Measurements from ENCODE around the gene LMO7. TPM values are rescaled to one million over a fixed set of nuclear protein-coding genes. Genes with fewer than 3 reads are reported as not detected.

The LMO7 gene
- total and polyA plus RNA-seq, 4 donors = 75.9 to 679 (median 214) TPM

DNA sequence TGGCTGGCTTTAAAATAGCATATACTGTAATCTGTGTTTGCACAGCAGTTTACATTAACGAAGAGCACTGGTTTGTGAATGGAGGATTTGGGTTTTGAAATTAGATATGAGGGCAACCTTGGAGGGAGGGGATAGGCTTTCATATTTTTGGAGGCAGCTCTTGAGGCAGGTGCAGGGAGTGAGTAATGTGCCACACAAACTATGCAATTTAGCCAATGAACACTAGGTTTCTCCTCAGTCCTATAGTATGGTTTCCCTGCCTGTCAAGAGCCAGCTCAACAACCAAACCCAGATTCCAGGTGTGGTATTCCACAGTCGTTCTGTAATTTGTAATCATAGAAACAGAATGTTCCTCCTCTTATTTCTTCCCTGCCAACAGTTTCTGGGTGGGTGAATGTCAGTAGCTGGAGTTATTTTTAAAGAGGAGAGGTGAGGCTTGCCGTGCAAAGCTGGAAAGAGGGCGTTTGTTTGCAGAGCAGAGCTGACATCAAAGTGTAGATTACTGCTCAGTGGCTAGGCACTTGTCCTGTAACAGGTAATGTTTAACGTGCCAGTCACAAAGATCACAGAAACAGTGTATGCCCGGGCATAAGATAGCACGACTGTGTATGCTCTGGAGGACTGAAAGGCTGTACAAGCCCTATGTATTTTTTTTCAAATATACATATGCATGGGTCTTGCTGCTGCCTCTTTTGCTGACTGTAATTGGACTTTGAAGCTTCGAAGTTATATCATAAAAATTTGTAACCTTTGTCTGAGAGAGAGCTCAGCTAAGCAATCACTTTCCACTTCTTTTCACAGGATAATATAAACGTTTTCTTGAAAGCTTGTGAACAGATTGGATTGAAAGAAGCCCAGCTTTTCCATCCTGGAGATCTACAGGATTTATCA lies 124.2 kb downstream of the LMO7 start:
- WGBS, 2 donors = 29 to 36% methylated on average over 9 of the region's 9 CpGs
- H3K4me3 ChIP-seq = no peak overlapping the region
- H3K4me1 ChIP-seq (ENCODE audit: control insufficient read depth in 5 of 5, insufficient read depth in 5 of 5, low read length in 5 of 5) = peaks cover 0 to 32% (median 2%) of the 10 kb centered on the region in 5 donors
- H3K27me3 ChIP-seq (ENCODE audit: control insufficient read depth in 3 of 3, insufficient read depth in 3 of 3, low read length in 2 of 3) = no peaks in the 10 kb centered on the region
- H3K36me3 ChIP-seq (ENCODE audit: control insufficient read depth in 4 of 4, insufficient read depth in 4 of 4, low read length in 4 of 4) = no peaks in the 10 kb centered on the region
- TF ChIP-seq, protein P1, sequence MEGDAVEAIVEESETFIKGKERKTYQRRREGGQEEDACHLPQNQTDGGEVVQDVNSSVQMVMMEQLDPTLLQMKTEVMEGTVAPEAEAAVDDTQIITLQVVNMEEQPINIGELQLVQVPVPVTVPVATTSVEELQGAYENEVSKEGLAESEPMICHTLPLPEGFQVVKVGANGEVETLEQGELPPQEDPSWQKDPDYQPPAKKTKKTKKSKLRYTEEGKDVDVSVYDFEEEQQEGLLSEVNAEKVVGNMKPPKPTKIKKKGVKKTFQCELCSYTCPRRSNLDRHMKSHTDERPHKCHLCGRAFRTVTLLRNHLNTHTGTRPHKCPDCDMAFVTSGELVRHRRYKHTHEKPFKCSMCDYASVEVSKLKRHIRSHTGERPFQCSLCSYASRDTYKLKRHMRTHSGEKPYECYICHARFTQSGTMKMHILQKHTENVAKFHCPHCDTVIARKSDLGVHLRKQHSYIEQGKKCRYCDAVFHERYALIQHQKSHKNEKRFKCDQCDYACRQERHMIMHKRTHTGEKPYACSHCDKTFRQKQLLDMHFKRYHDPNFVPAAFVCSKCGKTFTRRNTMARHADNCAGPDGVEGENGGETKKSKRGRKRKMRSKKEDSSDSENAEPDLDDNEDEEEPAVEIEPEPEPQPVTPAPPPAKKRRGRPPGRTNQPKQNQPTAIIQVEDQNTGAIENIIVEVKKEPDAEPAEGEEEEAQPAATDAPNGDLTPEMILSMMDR (IDR thresholded peaks at IDR 0.05; ENCODE audit: control extremely low read depth, extremely low read depth) = no peak
- peak overlapping the region; percentile 58 to 76 for H3K9ac ChIP-seq (ENCODE audit: insufficient read depth in 1 of 2, low read length in 2 of 2)
- ATAC-seq (ENCODE audit: insufficient read depth, low FRiP score) (peak; percentile 76), DNase-seq (peak; percentile 68 to 87 (median 74))
- peak overlapping the region in 1 of 2 donors; percentile 66 for H3K27ac ChIP-seq (ENCODE audit: low read depth in 1 of 2, low read length in 1 of 2)
- H3K9me3 ChIP-seq (ENCODE audit: control insufficient read depth in 4 of 4, insufficient read depth in 3 of 4, low read length in 3 of 4) = no peaks in the 10 kb centered on the region

DNA sequence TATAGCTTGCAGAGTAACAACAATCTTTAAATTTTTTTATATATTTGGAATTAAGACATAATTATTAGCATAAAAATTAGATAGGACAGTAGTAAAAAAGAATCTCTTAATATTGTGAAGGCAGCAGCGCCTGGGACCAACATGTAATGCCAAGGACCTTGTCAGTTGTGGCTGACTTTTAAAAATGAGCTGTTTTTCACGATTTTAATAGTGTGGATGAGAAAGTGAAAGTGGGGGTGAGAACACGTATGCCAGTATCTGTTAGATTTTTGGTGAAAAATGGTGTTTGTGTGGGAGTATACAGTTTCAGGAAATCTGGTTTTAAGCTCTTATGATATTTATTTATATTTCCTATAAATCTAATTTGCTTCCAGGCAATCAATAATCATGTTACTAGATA lies 125.2 kb downstream of the LMO7 start:
- Histone ChIP-seq H3K27me3 (ENCODE audit: control insufficient read depth in 3 of 3, insufficient read depth in 3 of 3, low read length in 2 of 3) (no peaks in the 10 kb centered on the region), H3K4me1 (ENCODE audit: control insufficient read depth in 5 of 5, insufficient read depth in 5 of 5, low read length in 5 of 5) (peaks cover 0 to 34% (median 6%) of the 10 kb centered on the region in 5 donors), H3K27ac (ENCODE audit: low read depth in 1 of 2, low read length in 1 of 2) (peak overlapping the region; percentile 12 to 82), H3K9me3 (ENCODE audit: control insufficient read depth in 4 of 4, insufficient read depth in 3 of 4, low read length in 3 of 4) (no peaks in the 10 kb centered on the region), H3K9ac (ENCODE audit: insufficient read depth in 1 of 2, low read length in 2 of 2) (peak overlapping the region; percentile 58 to 76), H3K4me3 (no peak overlapping the region), H3K36me3 (ENCODE audit: control insufficient read depth in 4 of 4, insufficient read depth in 4 of 4, low read length in 4 of 4) (no peaks in the 10 kb centered on the region)
- no peak for ATAC-seq (ENCODE audit: insufficient read depth, low FRiP score)
- no peak for DNase-seq
- TF ChIP-seq, protein P1 (IDR thresholded peaks at IDR 0.05; ENCODE audit: control extremely low read depth, extremely low read depth) = no peak
- 18 to 20% methylated on average over 3 of the region's 3 CpGs for WGBS, 2 donors

DNA sequence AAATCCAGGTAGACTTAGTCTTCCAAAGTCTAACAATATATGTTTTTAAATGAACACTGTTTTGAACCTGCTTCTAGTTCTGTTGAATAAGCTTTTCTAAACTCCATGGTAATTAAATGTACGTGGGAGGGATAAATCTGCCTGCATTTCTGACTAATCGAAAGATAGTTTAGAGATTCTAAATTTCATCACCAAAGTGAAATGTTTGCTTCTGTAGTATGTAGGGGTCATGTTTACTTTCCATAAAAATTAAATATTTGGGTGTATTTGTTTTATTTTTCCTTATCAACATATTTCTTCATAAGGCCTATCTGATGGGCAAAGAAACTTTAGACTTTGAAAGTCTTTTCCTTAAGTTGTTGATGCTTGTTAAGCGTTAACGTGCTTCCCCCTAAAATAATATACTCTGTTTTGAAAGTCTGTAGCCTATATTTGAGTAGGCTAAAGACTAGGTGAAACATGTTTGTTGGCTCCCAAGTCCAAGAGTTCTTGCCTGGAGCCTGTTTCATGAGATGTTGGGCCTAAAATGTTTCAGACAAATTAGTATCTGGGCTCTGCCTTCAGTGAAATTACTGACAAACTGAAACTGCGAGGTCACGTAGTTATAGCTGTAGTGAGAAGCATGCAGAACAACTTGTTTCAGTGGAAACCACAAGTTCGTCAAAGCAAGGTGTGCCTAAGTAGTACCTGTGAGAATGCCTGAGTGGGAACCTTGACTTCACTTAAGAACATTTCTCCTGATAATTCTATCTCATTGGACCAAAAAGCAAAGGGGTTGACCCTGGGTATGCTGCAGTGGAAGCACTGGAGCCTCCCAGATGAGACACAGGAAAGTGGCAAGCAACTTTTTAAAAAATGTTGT lies 126.2 kb downstream of the LMO7 start:
- Histone ChIP-seq H3K9me3 (ENCODE audit: control insufficient read depth in 4 of 4, insufficient read depth in 3 of 4, low read length in 3 of 4) (no peaks in the 10 kb centered on the region), H3K27me3 (ENCODE audit: control insufficient read depth in 3 of 3, insufficient read depth in 3 of 3, low read length in 2 of 3) (no peaks in the 10 kb centered on the region), H3K36me3 (ENCODE audit: control insufficient read depth in 4 of 4, insufficient read depth in 4 of 4, low read length in 4 of 4) (no peaks in the 10 kb centered on the region), H3K4me1 (ENCODE audit: control insufficient read depth in 5 of 5, insufficient read depth in 5 of 5, low read length in 5 of 5) (peaks cover 0 to 34% (median 6%) of the 10 kb centered on the region in 5 donors), H3K4me3 (no peak overlapping the region), H3K27ac (ENCODE audit: low read depth in 1 of 2, low read length in 1 of 2) (peak overlapping the region; percentile 77 to 85), H3K9ac (ENCODE audit: insufficient read depth in 1 of 2, low read length in 2 of 2) (peak overlapping the region; percentile 76 to 83)
- TF ChIP-seq, protein P1 (IDR thresholded peaks at IDR 0.05; ENCODE audit: control extremely low read depth, extremely low read depth) = no peak
- peak; percentile 23 to 78 (median 67) for DNase-seq
- peak; percentile 27 for ATAC-seq (ENCODE audit: insufficient read depth, low FRiP score)
- WGBS, 2 donors = 23 to 39% methylated on average over 7 of the region's 7 CpGs

All from lung (tissue), 12 donors.